ENCODE data around the gene SSX7.
"Not testable (repeated sequence)": the region's sequence is repeated elsewhere in the genome, so short reads cannot be mapped to it uniquely, and the experiment has no call there.

- TF ChIP-seq, protein P1, sequence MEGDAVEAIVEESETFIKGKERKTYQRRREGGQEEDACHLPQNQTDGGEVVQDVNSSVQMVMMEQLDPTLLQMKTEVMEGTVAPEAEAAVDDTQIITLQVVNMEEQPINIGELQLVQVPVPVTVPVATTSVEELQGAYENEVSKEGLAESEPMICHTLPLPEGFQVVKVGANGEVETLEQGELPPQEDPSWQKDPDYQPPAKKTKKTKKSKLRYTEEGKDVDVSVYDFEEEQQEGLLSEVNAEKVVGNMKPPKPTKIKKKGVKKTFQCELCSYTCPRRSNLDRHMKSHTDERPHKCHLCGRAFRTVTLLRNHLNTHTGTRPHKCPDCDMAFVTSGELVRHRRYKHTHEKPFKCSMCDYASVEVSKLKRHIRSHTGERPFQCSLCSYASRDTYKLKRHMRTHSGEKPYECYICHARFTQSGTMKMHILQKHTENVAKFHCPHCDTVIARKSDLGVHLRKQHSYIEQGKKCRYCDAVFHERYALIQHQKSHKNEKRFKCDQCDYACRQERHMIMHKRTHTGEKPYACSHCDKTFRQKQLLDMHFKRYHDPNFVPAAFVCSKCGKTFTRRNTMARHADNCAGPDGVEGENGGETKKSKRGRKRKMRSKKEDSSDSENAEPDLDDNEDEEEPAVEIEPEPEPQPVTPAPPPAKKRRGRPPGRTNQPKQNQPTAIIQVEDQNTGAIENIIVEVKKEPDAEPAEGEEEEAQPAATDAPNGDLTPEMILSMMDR (IDR thresholded peaks at IDR 0.05): not testable (repeated sequence)
- not testable (repeated sequence) for TF ChIP-seq POLR2A (IDR thresholded peaks at IDR 0.05)
Measured at GRCh38 chrX:52603151-52603550, 51.5 kb downstream of the SSX7 start.

Data from body of pancreas (tissue), 4 donors.